CD4-positive, CD25-positive, alpha-beta regulatory T cell (primary cell): ENCODE data around the gene GLOD5. TPM values are rescaled to one million over a fixed set of nuclear protein-coding genes. Genes with fewer than 3 reads are reported as not detected.

ENCODE experiments used
- ATAC-seq, 2 donors: fragments of 150-1000 bp; cut with Tn5 transposase; one replicate each; pipeline ENCODE4 v1.10.0; 2021; ENCODE audit warnings: low read depth in 2 of 2, moderate number of reproducible peaks in 2 of 2, moderate library complexity in 1 of 2
- DNase-seq, 3 donors: peaks; one replicate each; pipeline versions ENCODE4 v3.0.0 to v3.0.0-alpha.2; 2012 to 2022; ENCODE audit warnings: mixed read lengths in 1 of 3
- H3K27ac ChIP-seq: one replicate; pipeline ENCODE4 v1.7.0; 2013; ENCODE audit warnings: mild to moderate bottlenecking, low read length; ENCODE audit not compliant: insufficient read depth, poor library complexity, severe bottlenecking
- H3K27me3 ChIP-seq: one replicate; pipeline ENCODE4 v1.7.0; 2013; ENCODE audit warnings: low read length; ENCODE audit not compliant: control insufficient read depth, insufficient read depth
- H3K36me3 ChIP-seq: one replicate; pipeline ENCODE4 v1.7.0; 2013; ENCODE audit warnings: mild to moderate bottlenecking, low read length, moderate library complexity; ENCODE audit not compliant: control insufficient read depth, insufficient read depth
- H3K4me1 ChIP-seq: 2 replicates; pipeline ENCODE4 v1.7.0; 2013; ENCODE audit warnings: mild to moderate bottlenecking, low read length; ENCODE audit not compliant: insufficient read depth, control insufficient read depth, poor library complexity, severe bottlenecking
- H3K4me3 ChIP-seq: one replicate; pipeline ENCODE4 v1.7.0; 2013; ENCODE audit warnings: low read depth, mild to moderate bottlenecking, low read length, moderate library complexity
- H3K9me3 ChIP-seq, 2 experiments: 1 replicate in 1 of 2; 2 replicates in 1 of 2; pipeline ENCODE4 v1.7.0; 2013; ENCODE audit warnings: low read length in 2 of 2, mild to moderate bottlenecking in 1 of 2, moderate library complexity in 1 of 2; ENCODE audit not compliant: control insufficient read depth in 2 of 2
- H3K27ac Mint-ChIP-seq, 3 donors: one replicate each; pipeline ENCODE4 v1.8.0; 2020 to 2022; ENCODE audit warnings: mild to moderate bottlenecking in 3 of 3, mixed read lengths in 3 of 3, moderate library complexity in 2 of 3
- H3K27me3 Mint-ChIP-seq: one replicate; pipeline ENCODE4 v1.8.0; 2022; ENCODE audit warnings: mild to moderate bottlenecking, mixed read lengths
- H3K36me3 Mint-ChIP-seq: one replicate; pipeline ENCODE4 v1.8.0; 2020; ENCODE audit warnings: mixed read lengths
- H3K4me1 Mint-ChIP-seq, 4 donors: one replicate each; pipeline ENCODE4 v1.8.0; 2020 to 2022; ENCODE audit warnings: mixed read lengths in 4 of 4, mild to moderate bottlenecking in 1 of 4
- H3K4me3 Mint-ChIP-seq, 4 donors: one replicate each; pipeline ENCODE4 v1.8.0; 2020 to 2022; ENCODE audit warnings: mild to moderate bottlenecking in 4 of 4, mixed read lengths in 4 of 4, moderate library complexity in 3 of 4
- H3K9me3 Mint-ChIP-seq, 7 donors: one replicate each; pipeline ENCODE4 v1.8.0; 2020 to 2022; ENCODE audit warnings: mixed read lengths in 7 of 7, mild to moderate bottlenecking in 3 of 7, moderate library complexity in 2 of 7
- polyA plus RNA-seq, 4 donors: library from polyadenylated mRNA; unstranded; fragments of 300-500 nt; fragmentation: Illumina TruSeq; gene quantifications; one replicate each; pipeline ENCODE4 v1.2.3, GENCODE V29; 2021
- total RNA-seq: library from RNA; stranded (reverse); gene quantifications from one replicate; pipeline ENCODE4 v1.2.3, GENCODE V29; 2022

The GLOD5 gene
- total and polyA plus RNA-seq, 5 donors from 2014 or later: not detected

GRCh38 chrX:48798318-48798717, 36.8 kb downstream of the GLOD5 start:
- Histone ChIP-seq H3K9me3 (no peaks in the 10 kb centered on the region), H3K4me3 (no peak overlapping the region), H3K27me3 (no peaks in the 10 kb centered on the region), H3K27ac (no peak overlapping the region), H3K36me3 (no peaks in the 10 kb centered on the region), H3K4me1 (no peaks in the 10 kb centered on the region)
- ATAC-seq: no peak
- no peaks in the 10 kb centered on the region for H3K9me3 Mint-ChIP-seq
- H3K36me3 Mint-ChIP-seq: peaks cover 3% of the 10 kb centered on the region
- H3K4me3 Mint-ChIP-seq: no peak overlapping the region
- DNase-seq: no peak
- no peak overlapping the region for H3K27ac Mint-ChIP-seq
- no peaks in the 10 kb centered on the region for H3K27me3 Mint-ChIP-seq
- peaks cover 3 to 11% (median 5%) of the 10 kb centered on the region in 4 donors for H3K4me1 Mint-ChIP-seq

GRCh38 chrX:48800574-48801279, 39.2 kb downstream of the GLOD5 start:
- Mint-ChIP-seq H3K4me3 (peak overlapping the region; percentile 91 to 98 (median 95)), H3K27me3 (no peaks in the 10 kb centered on the region), H3K9me3 (no peaks in the 10 kb centered on the region), H3K4me1 (peaks cover 3 to 11% (median 7%) of the 10 kb centered on the region in 4 donors), H3K36me3 (peaks cover 5% of the 10 kb centered on the region), H3K27ac (peak overlapping the region; percentile 97 to 99 (median 99))
- Histone ChIP-seq H3K36me3 (no peaks in the 10 kb centered on the region), H3K27me3 (no peaks in the 10 kb centered on the region), H3K27ac (peak overlapping the region; percentile 89), H3K4me1 (no peaks in the 10 kb centered on the region), H3K9me3 (no peaks in the 10 kb centered on the region), H3K4me3 (peak overlapping the region; percentile 85)
- DNase-seq (peak in 1 of 3 donors; percentile 7), ATAC-seq (no peak)

- Mint-ChIP-seq H3K36me3 (peaks cover 5% of the 10 kb centered on the region), H3K27me3 (no peaks in the 10 kb centered on the region), H3K4me3 (peak within 1 kb of the TSS; percentile 91 to 98 (median 95)), H3K4me1 (peaks cover 3 to 11% (median 7%) of the 10 kb centered on the region in 4 donors), H3K27ac (peak within 1 kb of the TSS; percentile 98 to 99 (median 99)), H3K9me3 (no peaks in the 10 kb centered on the region)
- Histone ChIP-seq H3K36me3 (no peaks in the 10 kb centered on the region), H3K4me1 (no peaks in the 10 kb centered on the region), H3K27me3 (no peaks in the 10 kb centered on the region), H3K9me3 (no peaks in the 10 kb centered on the region), H3K4me3 (peak within 1 kb of the TSS; percentile 85), H3K27ac (peak within 1 kb of the TSS; percentile 93)
- ATAC-seq (peak; percentile 87 to 89), DNase-seq (peak; percentile 92 to 98 (median 95))
These were observed 39.9 kb downstream of the GLOD5 start, which contains the start of gene HDAC6 for GRCh38 chrX:48801280-48802088. HDAC6 (plus strand) TSS chrX:48802067; CDS start chrX:48802693, 626 bp downstream.

GRCh38 chrX:48802089-48802904, 40.8 kb downstream of the GLOD5 start:
- no peak for ATAC-seq
- H3K36me3 ChIP-seq: no peaks in the 10 kb centered on the region
- Mint-ChIP-seq H3K4me3 (peak overlapping the region; percentile 91 to 98 (median 95)), H3K9me3 (no peaks in the 10 kb centered on the region), H3K36me3 (peaks cover 5% of the 10 kb centered on the region), H3K27ac (peak overlapping the region; percentile 98 to 99 (median 99)), H3K4me1 (peaks cover 3 to 11% (median 7%) of the 10 kb centered on the region in 4 donors), H3K27me3 (no peaks in the 10 kb centered on the region)
- H3K4me3 ChIP-seq: peak overlapping the region; percentile 61
- H3K9me3 ChIP-seq: no peaks in the 10 kb centered on the region
- no peaks in the 10 kb centered on the region for H3K4me1 ChIP-seq
- H3K27ac ChIP-seq: peak overlapping the region; percentile 93
- no peaks in the 10 kb centered on the region for H3K27me3 ChIP-seq
- peak in 2 of 3 donors; percentile 64 to 75 for DNase-seq

- H3K36me3 Mint-ChIP-seq: peaks cover 5% of the 10 kb centered on the region
- H3K4me1 Mint-ChIP-seq: peaks cover 3 to 11% (median 7%) of the 10 kb centered on the region in 4 donors
- DNase-seq (no peak), ATAC-seq (no peak)
- H3K27me3 Mint-ChIP-seq: no peaks in the 10 kb centered on the region
- no peaks in the 10 kb centered on the region for H3K9me3 Mint-ChIP-seq
- no peaks in the 10 kb centered on the region for H3K9me3 ChIP-seq
- peak overlapping the region; percentile 93 for H3K27ac ChIP-seq
- H3K4me3 ChIP-seq: peak overlapping the region; percentile 61
- H3K4me1 ChIP-seq: no peaks in the 10 kb centered on the region
- H3K27ac Mint-ChIP-seq: peak overlapping the region; percentile 8 to 99 (median 32)
- no peaks in the 10 kb centered on the region for H3K36me3 ChIP-seq
- H3K4me3 Mint-ChIP-seq: peak overlapping the region; percentile 82 to 98 (median 94)
- H3K27me3 ChIP-seq: no peaks in the 10 kb centered on the region
These were observed 41.3 kb downstream of the GLOD5 start for GRCh38 chrX:48802905-48803200.

GRCh38 chrX:48806081-48806480, 44.5 kb downstream of the GLOD5 start:
- DNase-seq (peak in 1 of 3 donors; percentile 10), ATAC-seq (no peak)
- Histone ChIP-seq H3K9me3 (no peaks in the 10 kb centered on the region), H3K27ac (no peak overlapping the region), H3K4me1 (no peaks in the 10 kb centered on the region), H3K27me3 (no peaks in the 10 kb centered on the region), H3K36me3 (no peaks in the 10 kb centered on the region), H3K4me3 (no peak overlapping the region)
- Mint-ChIP-seq H3K4me1 (peaks cover 0 to 7% (median 5%) of the 10 kb centered on the region in 4 donors), H3K36me3 (peaks cover 5% of the 10 kb centered on the region), H3K4me3 (no peak overlapping the region), H3K27ac (peak overlapping the region in 1 of 3 donors; percentile 14), H3K27me3 (no peaks in the 10 kb centered on the region), H3K9me3 (no peaks in the 10 kb centered on the region)

- Mint-ChIP-seq H3K9me3 (no peaks in the 10 kb centered on the region), H3K4me1 (no peaks in the 10 kb centered on the region)
- ATAC-seq: no peak
These were observed 52.1 kb downstream of the GLOD5 start for GRCh38 chrX:48813644-48814043.

More at GRCh38 chrX:48813644-48814043, 52.1 kb downstream of the GLOD5 start:
- H3K36me3 ChIP-seq: no peaks in the 10 kb centered on the region
- DNase-seq: no peak
- Mint-ChIP-seq H3K36me3 (no peaks in the 10 kb centered on the region), H3K27ac (no peak overlapping the region), H3K27me3 (no peaks in the 10 kb centered on the region), H3K4me3 (no peak overlapping the region)
- no peak overlapping the region for H3K4me3 ChIP-seq
- H3K4me1 ChIP-seq: no peaks in the 10 kb centered on the region
- no peak overlapping the region for H3K27ac ChIP-seq
- H3K27me3 ChIP-seq: no peaks in the 10 kb centered on the region
- no peaks in the 10 kb centered on the region for H3K9me3 ChIP-seq
